H54 (cell line): ENCODE data around the gene RABAC1.
"Not testable (repeated sequence)": the region's sequence is repeated elsewhere in the genome, so short reads cannot be mapped to it uniquely, and the experiment has no call there.

Source experiments
- DNase-seq: peaks from one replicate; pipeline ENCODE4 v3.0.0; 2011; ENCODE audit warnings: low spot score, mixed read lengths; ENCODE audit not compliant: insufficient read length
- FAIRE-seq: peaks from 3 replicates; lab custom pipeline; 2011; peaks lifted over from hg19 to GRCh38; lab: Jason Lieb, UNC
- POLR2A ChIP-seq: IDR thresholded peaks from 2 replicates; pipeline ENCODE4 v1.6.1; 2011; ENCODE audit warnings: low read depth, mild to moderate bottlenecking, low read length

Gene RABAC1

GRCh38 chr19:41994994-41995958 lies 36.2 kb upstream of the RABAC1 start:
- FAIRE-seq, result no peak
- no peak for DNase-seq
- no peak for TF ChIP-seq POLR2A

GRCh38 chr19:41994521-41994971 lies 35.4 kb upstream of the RABAC1 start:
- FAIRE-seq, result no peak
- no peak for TF ChIP-seq POLR2A
- DNase-seq, result no peak

GRCh38 chr19:41993612-41994483 lies 34.7 kb upstream of the RABAC1 start, which contains the start of gene ATP1A3:
Gene ATP1A3 (minus strand): TSS chr19:41994230. CDS start chr19:41994076, 154 bp downstream.
- FAIRE-seq (no peak), DNase-seq (peak; percentile 94)
- TF ChIP-seq POLR2A, result no peak

GRCh38 chr19:41991925-41992569 lies 32.9 kb upstream of the RABAC1 start:
- DNase-seq, FAIRE-seq: not testable (repeated sequence)

- no peak for FAIRE-seq
- TF ChIP-seq POLR2A, result no peak
- DNase-seq, result no peak
Observed at GRCh38 chr19:41991025-41991424, 31.9 kb upstream of the RABAC1 start.

GRCh38 chr19:41990615-41991014 lies 31.5 kb upstream of the RABAC1 start:
- FAIRE-seq, result no peak
- no peak for TF ChIP-seq POLR2A
- DNase-seq, result no peak

GRCh38 chr19:41990028-41990427 lies 30.9 kb upstream of the RABAC1 start:
- no peak for TF ChIP-seq POLR2A
- DNase-seq (no peak), FAIRE-seq (no peak)

- DNase-seq (no peak), FAIRE-seq (no peak)
- TF ChIP-seq POLR2A, result no peak
Observed at GRCh38 chr19:41988947-41989346, 29.8 kb upstream of the RABAC1 start.

GRCh38 chr19:41987141-41987860 lies 28.2 kb upstream of the RABAC1 start:
- FAIRE-seq (no peak), DNase-seq (no peak)
- no peak for TF ChIP-seq POLR2A

- DNase-seq (no peak), FAIRE-seq (no peak)
- TF ChIP-seq POLR2A, result no peak
Observed at GRCh38 chr19:41984961-41985360, 25.8 kb upstream of the RABAC1 start.

- DNase-seq, result no peak
- no peak for TF ChIP-seq POLR2A
Observed at GRCh38 chr19:41981724-41982123, 22.6 kb upstream of the RABAC1 start.

GRCh38 chr19:41978470-41978869 lies 19.3 kb upstream of the RABAC1 start:
- TF ChIP-seq POLR2A, result no peak
- DNase-seq, result no peak
- no peak for FAIRE-seq

More at GRCh38 chr19:41981724-41982123, 22.6 kb upstream of the RABAC1 start:
- no peak for FAIRE-seq

- FAIRE-seq, result no peak
- no peak for TF ChIP-seq POLR2A
- no peak for DNase-seq
Observed at GRCh38 chr19:41977916-41978315, 18.8 kb upstream of the RABAC1 start.
